Activated CD4-positive, alpha-beta T cell treated with anti-CD3 and anti-CD28 coated beads for 24 hours (primary cell): ENCODE results near the gene ROBO1.

Experiments
- DNase-seq, 2 donors: peaks; one replicate each; pipeline ENCODE4 v3.0.0-alpha.2; 2020; ENCODE audit warnings: low read depth in 2 of 2

The ROBO1 gene

GRCh38 chr3:79170021-79170420 is 597.8 kb downstream of the ROBO1 start:
- no peak for DNase-seq

GRCh38 chr3:79167651-79168416 is 600.0 kb downstream of the ROBO1 start:
- DNase-seq: no peak

DNA sequence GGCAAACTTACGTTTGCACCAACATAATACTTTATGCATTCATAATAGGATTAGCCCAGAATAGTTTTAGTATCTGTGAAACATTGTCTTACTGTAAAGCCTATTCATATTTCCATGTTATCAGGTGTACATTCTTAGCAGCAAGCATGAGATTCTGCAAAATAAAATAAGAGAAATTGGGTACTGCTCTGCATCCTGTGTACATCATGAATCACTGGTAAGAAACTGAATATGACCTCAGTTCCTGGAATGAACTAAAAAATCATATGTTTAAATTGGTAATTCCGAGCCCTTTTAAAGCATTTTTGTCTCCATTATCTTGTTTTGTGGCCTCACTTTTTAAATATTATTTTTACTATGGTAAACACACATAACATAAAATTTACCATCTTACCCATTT is 605.1 kb downstream of the ROBO1 start:
- DNase-seq: no peak

DNA sequence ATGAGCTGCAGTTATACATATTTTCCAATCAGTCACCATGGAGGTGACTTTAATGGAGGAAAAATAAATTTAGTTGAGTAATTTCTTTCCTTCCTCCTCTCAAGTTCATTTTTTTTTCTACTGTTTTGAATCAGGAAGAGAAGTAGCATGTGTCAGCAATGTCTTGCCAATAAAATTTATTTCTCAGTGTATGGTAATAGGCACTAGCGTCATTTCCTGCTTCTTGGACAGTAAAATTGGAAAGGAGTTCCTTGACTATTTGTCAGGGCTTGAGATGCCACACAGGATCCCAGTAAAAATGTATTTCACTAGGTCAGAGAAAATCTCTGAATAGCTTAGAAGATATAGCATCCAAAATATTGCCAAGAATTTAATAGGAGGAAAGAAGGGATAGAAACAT is 605.9 kb downstream of the ROBO1 start:
- DNase-seq: no peak

GRCh38 chr3:79160421-79160820 is 607.4 kb downstream of the ROBO1 start:
- DNase-seq: no peak

GRCh38 chr3:79159736-79160135 is 608.1 kb downstream of the ROBO1 start:
- DNase-seq: no peak

DNA sequence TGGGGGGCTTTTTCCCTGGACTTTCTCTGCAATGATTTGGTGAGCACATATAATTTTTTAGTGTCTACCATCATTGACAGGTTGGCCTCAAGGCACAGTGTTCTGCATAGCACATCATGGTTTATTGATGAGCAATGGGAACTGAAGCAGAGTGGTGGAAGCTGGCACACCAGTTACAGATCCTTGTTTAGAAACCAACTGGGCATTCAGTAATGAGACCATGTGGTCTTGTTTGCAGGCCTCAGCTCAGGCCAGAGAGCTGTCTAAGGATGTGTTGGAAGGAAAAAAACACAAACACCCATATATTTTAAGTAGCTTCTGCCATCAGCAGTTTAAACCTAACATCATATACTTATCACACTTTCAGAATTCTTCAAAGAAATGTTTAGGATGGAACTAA is 610.6 kb downstream of the ROBO1 start:
- DNase-seq: no peak

DNA sequence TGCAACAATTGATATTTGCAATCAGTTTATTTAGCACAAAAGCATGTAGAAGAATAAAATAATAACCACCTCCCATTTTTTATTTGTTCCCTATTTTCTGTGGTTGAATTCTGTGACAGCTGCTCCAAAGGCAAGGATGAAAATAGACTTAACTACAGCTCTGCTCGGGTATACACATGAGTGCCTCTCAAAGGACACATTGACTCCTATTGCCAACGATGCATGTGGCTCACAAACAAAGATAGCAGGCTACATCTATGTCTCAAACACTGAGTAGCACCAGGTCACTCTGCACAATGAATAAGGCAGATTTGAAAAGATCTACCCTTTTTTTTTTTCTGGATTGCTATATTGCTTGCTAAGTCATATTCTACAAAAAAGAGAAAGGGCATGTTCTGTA is 612.9 kb downstream of the ROBO1 start:
- DNase-seq: no peak

DNA sequence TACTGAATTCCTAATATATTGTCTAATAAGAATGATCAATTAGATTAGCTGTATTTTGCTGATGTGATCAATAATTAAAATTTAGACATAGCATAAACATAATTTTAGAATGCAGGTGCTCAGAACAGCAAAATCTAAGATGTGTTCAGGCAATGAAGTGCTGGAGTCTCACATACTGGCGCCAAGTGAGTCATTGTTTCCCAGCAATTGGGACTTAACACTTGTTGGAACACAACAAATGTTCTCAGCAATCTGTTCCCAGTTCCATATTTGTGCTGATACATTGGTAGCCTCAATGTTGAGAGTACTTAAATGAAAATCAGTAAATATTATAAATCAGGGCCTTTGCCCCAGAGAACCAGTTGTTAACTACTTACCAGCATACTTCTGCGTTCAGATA is 619.0 kb downstream of the ROBO1 start:
- no peak for DNase-seq

DNA sequence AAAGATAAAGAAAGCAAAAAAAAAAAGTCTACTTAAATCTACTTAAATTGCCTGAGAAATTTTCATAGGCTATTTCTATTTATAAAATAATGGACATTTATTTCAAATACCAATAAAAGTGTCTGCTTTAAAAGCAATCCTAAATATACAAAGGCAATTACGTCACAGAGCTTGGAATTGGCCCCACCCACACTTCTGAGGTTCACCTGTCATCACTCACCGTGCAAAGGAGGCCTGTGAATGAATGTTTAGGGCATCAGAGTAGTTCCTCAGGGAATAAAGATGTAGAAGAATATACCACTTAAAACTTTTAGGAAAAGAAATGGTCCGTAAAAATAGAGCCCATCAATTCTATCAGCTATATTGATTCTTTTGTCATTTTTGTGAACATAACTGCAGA is 621.8 kb downstream of the ROBO1 start:
- no peak for DNase-seq

DNA sequence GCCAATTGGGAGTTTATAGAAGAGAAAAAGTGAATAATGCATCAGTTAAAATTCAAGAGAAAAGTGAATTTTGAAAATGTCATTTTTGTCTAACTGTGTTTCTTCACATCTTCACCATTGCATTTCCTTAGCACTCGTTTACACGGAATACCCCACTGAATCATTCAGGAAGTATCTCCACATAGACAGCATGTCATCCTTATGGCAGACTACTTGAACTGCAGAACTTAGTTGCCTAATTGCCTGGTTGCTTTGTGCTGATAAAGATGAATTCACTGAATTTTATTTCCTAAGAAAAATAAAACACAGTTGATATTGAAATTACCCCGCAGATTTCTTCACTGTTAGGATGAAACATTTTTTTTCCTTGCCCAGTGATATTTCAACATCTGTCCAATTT is 627.1 kb downstream of the ROBO1 start:
- DNase-seq: no peak

- DNase-seq: no peak
Observed at GRCh38 chr3:79139395-79140068, 628.3 kb downstream of the ROBO1 start.

DNA sequence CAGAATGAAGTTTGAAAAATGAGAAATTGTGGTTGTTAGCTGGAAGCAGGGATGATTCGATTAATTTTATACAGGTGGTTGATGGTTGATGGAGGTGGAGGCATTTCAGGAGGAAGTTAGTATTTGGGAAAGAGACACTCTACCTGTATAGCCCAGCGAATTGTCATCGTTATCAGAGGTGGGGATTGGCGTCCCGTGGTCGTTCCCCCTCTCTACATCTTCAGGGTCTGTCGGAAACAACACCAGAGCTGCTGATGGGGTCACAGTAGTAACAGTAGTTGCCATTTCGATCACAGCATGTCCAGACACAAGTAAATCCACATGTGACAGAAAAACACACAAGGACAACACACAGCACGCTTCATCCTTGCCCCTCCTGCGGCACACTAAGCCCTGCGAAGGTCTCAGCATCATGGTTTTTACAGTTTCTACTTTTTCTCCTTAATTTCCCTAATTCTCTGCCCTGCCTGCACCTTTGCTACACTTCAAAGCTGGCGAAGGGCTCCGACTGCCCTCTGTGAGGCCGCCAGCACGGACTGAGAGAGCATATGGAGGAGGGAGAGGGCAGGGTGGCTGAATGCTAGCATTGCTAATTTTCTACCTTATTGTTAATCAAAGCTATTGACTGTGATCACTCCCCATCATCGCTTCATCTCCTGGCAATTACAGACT is 642.3 kb downstream of the ROBO1 start:
- no peak for DNase-seq

- no peak for DNase-seq
Observed at GRCh38 chr3:79115458-79115857, 652.3 kb downstream of the ROBO1 start.

DNA sequence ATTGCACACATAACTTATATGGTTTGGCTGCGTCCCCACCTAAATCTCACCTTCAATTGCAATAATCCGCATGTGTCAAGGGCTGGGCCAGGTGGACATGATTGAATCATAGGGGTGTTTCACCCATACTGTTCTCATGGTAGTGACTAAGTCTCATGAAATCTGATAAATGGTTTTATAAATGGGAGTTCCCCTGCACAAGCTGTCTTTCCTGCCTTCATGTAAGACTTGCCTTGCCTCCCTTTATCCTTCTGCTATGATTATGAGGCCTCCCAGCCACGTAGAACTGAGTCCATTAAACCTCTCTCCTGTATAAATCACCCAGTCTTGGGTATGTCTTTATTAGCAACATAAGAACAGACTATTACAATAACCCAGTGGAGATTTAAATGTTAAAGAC is 653.9 kb downstream of the ROBO1 start:
- no peak for DNase-seq

GRCh38 chr3:79111375-79112052 is 656.3 kb downstream of the ROBO1 start:
- no peak for DNase-seq

- no peak for DNase-seq
Observed at GRCh38 chr3:79109754-79110153, 658.0 kb downstream of the ROBO1 start.

- DNase-seq: no peak
Observed at GRCh38 chr3:79103307-79103706, 664.5 kb downstream of the ROBO1 start.

GRCh38 chr3:79097964-79098660 is 669.7 kb downstream of the ROBO1 start:
- DNase-seq: no peak

DNA sequence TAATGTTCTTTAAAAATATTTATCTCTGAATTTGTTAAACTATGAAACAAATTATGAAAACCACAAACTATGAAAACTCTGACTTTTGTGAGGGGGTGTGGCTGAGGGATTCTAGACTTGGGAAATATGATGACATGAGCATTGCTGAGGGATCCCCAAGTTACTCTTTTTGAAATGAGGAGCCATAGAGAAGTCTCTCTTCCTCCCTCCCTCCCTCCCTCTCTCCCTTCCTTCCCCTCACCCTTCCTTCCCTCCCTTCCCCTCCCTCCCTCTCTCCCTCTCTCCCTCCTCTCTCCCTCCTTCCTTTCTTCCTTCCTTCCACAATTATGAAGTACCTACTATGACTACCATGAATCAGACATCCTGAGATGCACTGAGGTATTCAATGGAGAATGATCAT is 673.1 kb downstream of the ROBO1 start:
- no peak for DNase-seq

GRCh38 chr3:79086514-79086913 is 681.3 kb downstream of the ROBO1 start:
- peak in 1 of 2 donors; percentile 2 for DNase-seq

DNA sequence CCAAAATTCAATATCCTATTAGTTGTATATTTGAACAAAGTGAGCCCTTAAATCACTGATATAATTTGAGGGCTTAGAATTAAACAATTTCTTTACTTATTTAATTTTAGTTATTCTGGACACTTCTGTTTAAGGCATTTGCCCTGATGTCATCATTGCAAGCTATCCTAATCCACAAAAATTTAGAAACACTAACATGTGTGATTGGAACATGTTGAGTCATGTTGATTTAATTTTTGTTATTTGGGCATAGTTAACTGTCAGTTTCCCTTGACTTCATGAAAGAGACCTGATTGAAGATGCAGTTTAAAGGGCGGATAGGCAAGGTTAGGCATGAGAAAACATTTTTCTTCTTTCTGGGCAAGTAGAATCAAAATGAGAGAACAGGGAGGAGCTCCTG is 682.6 kb downstream of the ROBO1 start:
- no peak for DNase-seq
